ENCODE measurements around the gene BTBD2. TPM values are rescaled to one million over a fixed set of nuclear protein-coding genes. Genes with fewer than 3 reads are reported as not detected.

The BTBD2 gene
- total RNA-seq (10 to 100 TPM; 52.2 to 79.8 (median 73.6) TPM), total RNA-seq (11.9 to 71.8 (median 52.3) reads per million in 29 experiments)
- 33.2 TPM for total RNA-seq (2013)

- ChIA-PET POLR2A (no interaction called here), CTCF (no interaction called here)
- Histone ChIP-seq H3K4me1 (ENCODE audit: control insufficient read depth in 1 of 2, extremely low read depth in 1 of 2, insufficient read depth in 2 of 2, low read length in 2 of 2) (peaks cover 0 to 33% of the 10 kb centered on the region in 2 experiments), H3K27me3 (replicated peaks in 1 of 2; ENCODE audit: control insufficient read depth in 2 of 2, extremely low read depth in 1 of 2, insufficient read depth in 2 of 2, low read length in 1 of 2) (no peaks in the 10 kb centered on the region), H3K4me3 (ENCODE audit: control insufficient read depth in 1 of 2, extremely low read depth in 1 of 2, low read length in 1 of 2) (peak within 1 kb of the TSS; percentile 35 to 44), H3K9me3 (no peaks in the 10 kb centered on the region), H3K36me3 (ENCODE audit: control insufficient read depth in 2 of 2, extremely low read depth in 1 of 2, insufficient read depth in 1 of 2, low read length in 1 of 2) (no peaks in the 10 kb centered on the region), H3K27ac (ENCODE audit: low read length) (peak within 1 kb of the TSS; percentile 52)
- Mint-ChIP-seq H3K27me3 (no peaks in the 10 kb centered on the region), H3K27ac (peak within 1 kb of the TSS in 1 of 2 donors; percentile 61), H3K9me3 (no peaks in the 10 kb centered on the region), H3K4me3 (peak within 1 kb of the TSS; percentile 61 to 72 (median 67)), H3K36me3 (peaks cover 8% of the 10 kb centered on the region), H3K4me1 (peaks cover 15 to 25% (median 23%) of the 10 kb centered on the region in 3 donors)
- ATAC-seq (replicated peaks in 1 of 4) (peak; percentile 29 to 51 (median 31)), DNase-seq (peak in 8 of 35 experiments; percentile 15 to 65 (median 40))
- WGBS (ENCODE audit: insufficient coverage): 0% methylated on average over 1 of the region's 20 CpGs
Measured at GRCh38 chr19:2015608-2015950, at the start of gene BTBD2. BTBD2 (minus strand) TSS chr19:2015714; CDS start chr19:2015703, 11 bp downstream.

- Histone ChIP-seq H3K4me1 (ENCODE audit: control insufficient read depth in 1 of 2, extremely low read depth in 1 of 2, insufficient read depth in 2 of 2, low read length in 2 of 2) (peaks cover 16 to 36% of the 10 kb centered on the region in 2 experiments), H3K9me3 (no peaks in the 10 kb centered on the region), H3K4me3 (ENCODE audit: control insufficient read depth in 1 of 2, extremely low read depth in 1 of 2, low read length in 1 of 2) (no peak overlapping the region), H3K36me3 (ENCODE audit: control insufficient read depth in 2 of 2, extremely low read depth in 1 of 2, insufficient read depth in 1 of 2, low read length in 1 of 2) (no peaks in the 10 kb centered on the region), H3K27me3 (replicated peaks in 1 of 2; ENCODE audit: control insufficient read depth in 2 of 2, extremely low read depth in 1 of 2, insufficient read depth in 2 of 2, low read length in 1 of 2) (no peaks in the 10 kb centered on the region), H3K27ac (ENCODE audit: low read length) (no peak overlapping the region)
- CTCF ChIA-PET: no interaction called here
- Mint-ChIP-seq H3K9me3 (no peaks in the 10 kb centered on the region), H3K4me1 (peaks cover 31 to 36% (median 32%) of the 10 kb centered on the region in 3 donors), H3K27me3 (no peaks in the 10 kb centered on the region), H3K4me3 (no peak overlapping the region), H3K27ac (peak overlapping the region in 1 of 2 donors; percentile 23), H3K36me3 (no peaks in the 10 kb centered on the region)
- POLR2A ChIA-PET: no interaction called here
- ATAC-seq (replicated peaks in 1 of 4) (no peak), DNase-seq (no peak)
- WGBS (ENCODE audit: insufficient coverage): 97% methylated on average over 37 of the region's 38 CpGs
Measured at GRCh38 chr19:2064788-2065524, 49.4 kb upstream of the BTBD2 start.

GRCh38 chr19:2064395-2064787, 48.9 kb upstream of the BTBD2 start:
- Histone ChIP-seq H3K27me3 (replicated peaks in 1 of 2; ENCODE audit: control insufficient read depth in 2 of 2, extremely low read depth in 1 of 2, insufficient read depth in 2 of 2, low read length in 1 of 2) (no peaks in the 10 kb centered on the region), H3K4me1 (ENCODE audit: control insufficient read depth in 1 of 2, extremely low read depth in 1 of 2, insufficient read depth in 2 of 2, low read length in 2 of 2) (peaks cover 20 to 36% of the 10 kb centered on the region in 2 experiments), H3K36me3 (ENCODE audit: control insufficient read depth in 2 of 2, extremely low read depth in 1 of 2, insufficient read depth in 1 of 2, low read length in 1 of 2) (no peaks in the 10 kb centered on the region), H3K9me3 (no peaks in the 10 kb centered on the region), H3K27ac (ENCODE audit: low read length) (no peak overlapping the region), H3K4me3 (ENCODE audit: control insufficient read depth in 1 of 2, extremely low read depth in 1 of 2, low read length in 1 of 2) (no peak overlapping the region)
- ChIA-PET POLR2A (no interaction called here), CTCF (no interaction called here)
- Mint-ChIP-seq H3K4me1 (peaks cover 27 to 33% (median 28%) of the 10 kb centered on the region in 3 donors), H3K9me3 (no peaks in the 10 kb centered on the region), H3K27me3 (no peaks in the 10 kb centered on the region), H3K4me3 (no peak overlapping the region), H3K36me3 (no peaks in the 10 kb centered on the region), H3K27ac (peak overlapping the region in 1 of 2 donors; percentile 48)
- DNase-seq (no peak), ATAC-seq (replicated peaks in 1 of 4) (no peak)
- WGBS (ENCODE audit: insufficient coverage): 94% methylated on average over 12 of the region's 13 CpGs

GRCh38 chr19:2063824-2064223, 48.3 kb upstream of the BTBD2 start:
- Histone ChIP-seq H3K4me3 (ENCODE audit: control insufficient read depth in 1 of 2, extremely low read depth in 1 of 2, low read length in 1 of 2) (no peak overlapping the region), H3K27me3 (replicated peaks in 1 of 2; ENCODE audit: control insufficient read depth in 2 of 2, extremely low read depth in 1 of 2, insufficient read depth in 2 of 2, low read length in 1 of 2) (no peaks in the 10 kb centered on the region), H3K27ac (ENCODE audit: low read length) (no peak overlapping the region), H3K36me3 (ENCODE audit: control insufficient read depth in 2 of 2, extremely low read depth in 1 of 2, insufficient read depth in 1 of 2, low read length in 1 of 2) (no peaks in the 10 kb centered on the region), H3K4me1 (ENCODE audit: control insufficient read depth in 1 of 2, extremely low read depth in 1 of 2, insufficient read depth in 2 of 2, low read length in 2 of 2) (peaks cover 24 to 36% of the 10 kb centered on the region in 2 experiments), H3K9me3 (no peaks in the 10 kb centered on the region)
- H3K36me3 Mint-ChIP-seq: no peaks in the 10 kb centered on the region
- peak overlapping the region in 1 of 2 donors; percentile 48 for H3K27ac Mint-ChIP-seq
- ATAC-seq (replicated peaks in 1 of 4): no peak
- DNase-seq: no peak
- H3K4me1 Mint-ChIP-seq: peaks cover 26 to 33% (median 28%) of the 10 kb centered on the region in 3 donors
- no peaks in the 10 kb centered on the region for H3K9me3 Mint-ChIP-seq
- peak overlapping the region in 2 of 3 donors; percentile 21 to 89 for H3K4me3 Mint-ChIP-seq
- CTCF ChIA-PET: no interaction called here
- POLR2A ChIA-PET: interaction anchor here (0.6 kb wide), 2 partner anchors 40 to 87 kb away, joined by 3 to 5 read pairs; partner anchors contain the start of gene AP3D1 (in 1 of the 2)
- 91% methylated on average over 4 of the region's 8 CpGs for WGBS (ENCODE audit: insufficient coverage)
- H3K27me3 Mint-ChIP-seq: no peaks in the 10 kb centered on the region

- ATAC-seq (replicated peaks in 1 of 4) (no peak), DNase-seq (no peak)
- ChIA-PET CTCF (interaction anchor here in 1 of 2 donors (1.0 kb wide), 2 partner anchors 11 to 25 kb away, joined by 3 read pairs; no protein-coding TSS in a partner anchor), POLR2A (no interaction called here)
- peaks cover 32 to 46% of the 10 kb centered on the region in 2 experiments for H3K4me1 ChIP-seq (ENCODE audit: control insufficient read depth in 1 of 2, extremely low read depth in 1 of 2, insufficient read depth in 2 of 2, low read length in 2 of 2)
- Mint-ChIP-seq H3K4me3 (peak overlapping the region; percentile 88 to 89 (median 89)), H3K27me3 (no peaks in the 10 kb centered on the region), H3K4me1 (peaks cover 29 to 39% (median 36%) of the 10 kb centered on the region in 3 donors), H3K27ac (peak overlapping the region; percentile 77 to 95), H3K9me3 (no peaks in the 10 kb centered on the region), H3K36me3 (no peaks in the 10 kb centered on the region)
- no peak overlapping the region for H3K27ac ChIP-seq (ENCODE audit: low read length)
- WGBS (ENCODE audit: insufficient coverage): 90% methylated on average over 5 of the region's 9 CpGs
- H3K9me3 ChIP-seq: no peaks in the 10 kb centered on the region
- H3K36me3 ChIP-seq (ENCODE audit: control insufficient read depth in 2 of 2, extremely low read depth in 1 of 2, insufficient read depth in 1 of 2, low read length in 1 of 2): no peaks in the 10 kb centered on the region
- no peaks in the 10 kb centered on the region for H3K27me3 ChIP-seq (replicated peaks in 1 of 2; ENCODE audit: control insufficient read depth in 2 of 2, extremely low read depth in 1 of 2, insufficient read depth in 2 of 2, low read length in 1 of 2)
- H3K4me3 ChIP-seq (ENCODE audit: control insufficient read depth in 1 of 2, extremely low read depth in 1 of 2, low read length in 1 of 2): no peak overlapping the region
Measured at GRCh38 chr19:2062770-2063169, 47.3 kb upstream of the BTBD2 start.

- peak overlapping the region; percentile 88 to 89 (median 89) for H3K4me3 Mint-ChIP-seq
- peak overlapping the region; percentile 56 to 68 for H3K4me3 ChIP-seq (ENCODE audit: control insufficient read depth in 1 of 2, extremely low read depth in 1 of 2, low read length in 1 of 2)
- H3K27me3 ChIP-seq (replicated peaks in 1 of 2; ENCODE audit: control insufficient read depth in 2 of 2, extremely low read depth in 1 of 2, insufficient read depth in 2 of 2, low read length in 1 of 2): no peaks in the 10 kb centered on the region
- no peaks in the 10 kb centered on the region for H3K9me3 ChIP-seq
- H3K27me3 Mint-ChIP-seq: no peaks in the 10 kb centered on the region
- POLR2A ChIA-PET: interaction anchor here in 1 of 2 donors (0.7 kb wide), 1 partner anchor 13 kb away, joined by 3 read pairs; no protein-coding TSS in a partner anchor
- H3K4me1 ChIP-seq (ENCODE audit: control insufficient read depth in 1 of 2, extremely low read depth in 1 of 2, insufficient read depth in 2 of 2, low read length in 2 of 2): peaks cover 35 to 50% of the 10 kb centered on the region in 2 experiments
- H3K4me1 Mint-ChIP-seq: peaks cover 29 to 44% (median 38%) of the 10 kb centered on the region in 3 donors
- DNase-seq (no peak), ATAC-seq (replicated peaks in 1 of 4) (no peak)
- no peaks in the 10 kb centered on the region for H3K36me3 ChIP-seq (ENCODE audit: control insufficient read depth in 2 of 2, extremely low read depth in 1 of 2, insufficient read depth in 1 of 2, low read length in 1 of 2)
- WGBS (ENCODE audit: insufficient coverage): 78% methylated on average over 7 of the region's 10 CpGs
- H3K27ac ChIP-seq (ENCODE audit: low read length): peak overlapping the region; percentile 81
- CTCF ChIA-PET: interaction anchor here in 1 of 2 donors (0.7 to 1.0 kb wide), 3 partner anchors 10 to 97 kb away, joined by 3 read pairs; no protein-coding TSS in a partner anchor
- H3K27ac Mint-ChIP-seq: peak overlapping the region; percentile 77 to 95
- H3K36me3 Mint-ChIP-seq: no peaks in the 10 kb centered on the region
- H3K9me3 Mint-ChIP-seq: no peaks in the 10 kb centered on the region
Measured at GRCh38 chr19:2062389-2062729, 46.8 kb upstream of the BTBD2 start.

All from T-cell (primary cell).